Breast epithelium (tissue), 3 donors: ENCODE results near the gene ENHO.

ENCODE experiments used
- CTCF ChIP-seq, 3 donors: fragments of 450-650 bp; IDR thresholded peaks; one replicate each; pipeline ENCODE4 v1.5.1; 2016 to 2017; ENCODE audit warnings: antibody characterized with exemption in 3 of 3, mild to moderate bottlenecking in 3 of 3, moderate library complexity in 3 of 3
- POLR2AphosphoS5 ChIP-seq, 3 donors: sonication (generic); formaldehyde crosslinking; IDR thresholded peaks; one replicate each; pipeline ENCODE4 v1.6.1; 2017; ENCODE audit warnings: antibody characterized with exemption in 3 of 3

- TF ChIP-seq CTCF (IDR thresholded peaks at IDR 0.05) (no peak), POLR2AphosphoS5 (IDR thresholded peaks at IDR 0.05) (no peak)
Observed at GRCh38 chr9:34475097-34475496, 47.7 kb downstream of the ENHO start.
